SH-SY5Y (cell line): ENCODE results near the gene RAB10.

Source experiments
- GATA2 ChIP-seq: IDR thresholded peaks from 2 replicates; pipeline ENCODE4 v1.6.1; 2011; ENCODE audit warnings: mild to moderate bottlenecking, low read depth, low read length
- GATA3 ChIP-seq: IDR thresholded peaks from 2 replicates; pipeline ENCODE4 v1.6.1; 2011; ENCODE audit warnings: low read depth, mild to moderate bottlenecking, low read length, moderate library complexity

DNA sequence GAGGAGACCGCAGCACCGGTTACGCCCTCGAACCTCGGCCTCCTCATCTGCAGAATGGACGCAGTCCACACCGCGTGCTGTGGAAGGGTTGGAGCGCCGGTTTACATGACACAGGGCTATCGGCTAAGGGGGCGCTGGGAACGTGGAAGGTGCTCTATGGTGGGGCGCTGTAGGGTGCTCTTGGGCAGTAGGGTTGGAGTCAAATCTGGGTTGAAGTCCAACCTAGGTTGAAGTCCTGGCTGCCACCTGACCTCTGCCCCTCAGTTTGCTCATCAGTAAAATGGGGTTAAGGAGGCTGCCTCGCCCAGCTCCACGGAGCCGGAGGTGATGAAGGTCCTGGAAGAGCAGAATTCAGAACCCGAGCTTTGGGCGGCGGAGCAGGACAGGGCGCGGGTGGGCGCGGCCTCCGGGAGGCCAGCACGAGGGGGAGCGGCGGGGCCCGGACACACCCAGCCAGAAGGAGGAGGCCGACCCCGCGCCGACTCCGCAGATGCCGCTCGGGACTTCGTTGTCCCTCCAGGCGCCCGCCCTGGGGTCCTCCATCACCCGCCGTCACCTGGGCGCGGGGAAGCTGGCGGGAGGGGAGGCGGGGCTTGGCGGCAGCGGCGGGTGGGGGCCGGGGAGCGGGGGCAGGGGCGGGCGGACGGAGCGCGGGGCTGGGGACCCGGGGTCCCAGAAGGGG is 138.4 kb downstream of the RAB10 start:
- TF ChIP-seq GATA2 (no peak), GATA3 (no peak)
